OCI-LY7 (cell line): ENCODE results near the gene ANKRD7. TPM values are rescaled to one million over a fixed set of nuclear protein-coding genes. Genes with fewer than 3 reads are reported as not detected.

ENCODE experiments used
- Bru-seq: library from RNA; stranded (reverse); fragments of 400-500 nt; gene quantifications from one replicate; lab custom pipeline; 2021; lab: Mats Ljungman, UMichigan
- BruChase-seq, 2 experiments: library from RNA; stranded (reverse); fragments of 400-500 nt; gene quantifications; one replicate each; lab custom pipeline; 2021; lab: Mats Ljungman, UMichigan
- BruUV-seq: library from RNA; stranded (reverse); fragments of 400-500 nt; replicated peaks from 2 replicates; lab custom pipeline; 2021; lab: Mats Ljungman, UMichigan
- CTCF ChIA-PET: fragments of 300-600 bp; sonication (Branson Sonifier 250); formaldehyde crosslinking; loops from one replicate; lab custom pipeline; 2022; ENCODE audit warnings: antibody characterized with exemption; ENCODE audit not compliant: unreplicated experiment; lab: Charles Lee
- POLR2A ChIA-PET: fragments of 300-600 bp; sonication (Branson Sonifier 250); formaldehyde crosslinking; loops from one replicate; lab custom pipeline; 2022; ENCODE audit warnings: antibody characterized with exemption; lab: Charles Lee
- DNase-seq: peaks from one replicate; pipeline ENCODE4 v3.0.0-alpha.2; 2015; ENCODE audit warnings: low spot score
- H2AFZ ChIP-seq: fragments of 200-600 bp; sonication (generic), shearing (Covaris generic); 2 replicates; pipeline ENCODE4 v1.6.1; 2014; ENCODE audit warnings: mild to moderate bottlenecking, antibody characterized with exemption, low read length, moderate library complexity
- H3K27ac ChIP-seq: fragments of 200-600 bp; sonication (generic); 2 replicates; pipeline ENCODE4 v1.5.1; 2014; ENCODE audit warnings: mixed run types, low read depth, mild to moderate bottlenecking, moderate library complexity, low read length, inconsistent platforms; ENCODE audit not compliant: poor library complexity, severe bottlenecking
- H3K36me3 ChIP-seq: fragments of 200-600 bp; sonication (generic); 2 replicates; pipeline ENCODE4 v1.6.1; 2014; ENCODE audit warnings: mild to moderate bottlenecking, antibody characterized with exemption, low read length, moderate library complexity, mixed read lengths; ENCODE audit not compliant: insufficient read depth
- H3K4me1 ChIP-seq: fragments of 200-600 bp; sonication (generic); 2 replicates; pipeline ENCODE4 v1.5.1; 2014; ENCODE audit warnings: mild to moderate bottlenecking, low read length; ENCODE audit not compliant: insufficient read depth, poor library complexity, severe bottlenecking
- H3K4me2 ChIP-seq: fragments of 200-600 bp; sonication (generic); 2 replicates; pipeline ENCODE4 v1.6.1; 2014; ENCODE audit warnings: mild to moderate bottlenecking, low read length
- H3K4me3 ChIP-seq: fragments of 200-600 bp; sonication (generic); 2 replicates; pipeline ENCODE4 v1.5.1; 2014; ENCODE audit warnings: mild to moderate bottlenecking, low read depth, low read length; ENCODE audit not compliant: poor library complexity, severe bottlenecking
- H3K79me2 ChIP-seq: fragments of 200-600 bp; sonication (generic); 2 replicates; pipeline ENCODE4 v1.6.1; 2016; ENCODE audit warnings: low read depth, mild to moderate bottlenecking, low read length, moderate library complexity, mixed read lengths; ENCODE audit not compliant: insufficient read depth
- H3K9me2 ChIP-seq: fragments of 200-600 bp; sonication (generic); 2 replicates; pipeline ENCODE4 v1.6.1; 2016; ENCODE audit warnings: mild to moderate bottlenecking, low read length, mixed read lengths; ENCODE audit not compliant: insufficient read depth
- H3K9me3 ChIP-seq: fragments of 200-600 bp; sonication (generic); 2 replicates; pipeline ENCODE4 v1.6.1; 2014; ENCODE audit warnings: mild to moderate bottlenecking, mixed run types, low read length, mixed read lengths
- H4K20me1 ChIP-seq: fragments of 200-600 bp; sonication (generic); 2 replicates; pipeline ENCODE4 v1.6.1; 2014; ENCODE audit warnings: mild to moderate bottlenecking, antibody characterized with exemption, low read length, moderate library complexity, mixed read lengths; ENCODE audit not compliant: insufficient read depth
- CTCF ChIP-seq: fragments of 200-600 bp; sonication (generic); conservative IDR thresholded peaks from 2 replicates; pipeline ENCODE4 v1.5.1; 2014; ENCODE audit warnings: mild to moderate bottlenecking, antibody characterized with exemption, low read length, moderate library complexity, mixed read lengths
- EZH2phosphoT487 ChIP-seq: fragments of 200-600 bp; sonication (generic); IDR thresholded peaks from 2 replicates; pipeline ENCODE4 v1.6.1; 2018; ENCODE audit warnings: low read depth, borderline replicate concordance, mild to moderate bottlenecking, mixed run types, antibody characterized with exemption, low read length, moderate library complexity, mixed read lengths
- intact Hi-C: fragments of 100-400 bp; cut with micrococcal nuclease; formaldehyde crosslinking; loops from one replicate; pipeline ENCODE4 v1.10.0; 2022; ENCODE audit not compliant: unreplicated experiment
- long read RNA-seq: library from polyadenylated mRNA; stranded (forward); transcript quantifications from one replicate; pipeline ENCODE4 v2.0.0, GENCODE V29; 2022
- total RNA-seq, 2 experiments: library from RNA; depleted of rRNA in 1 of 2; stranded (reverse); fragments of >200 nt in 1 of 2; shearing (Covaris generic) in 1 of 2; gene quantifications; 2 replicates each; pipeline ENCODE4 v1.2.3, GENCODE V29; 2014 to 2022

ANKRD7 gene
- total RNA-seq (2014; rRNA removed; shearing (Covaris generic)) (0.38 and 0.77 TPM in 2 replicates), total RNA-seq (2022) (1.4 and 2.3 TPM in 2 replicates), Bru-seq, nascent RNA (percentile 27 among the genes with signal in this experiment), BruChase-seq, experiment 1, labeled RNA remaining after a 6-hour chase (percentile 33 among the genes with signal in this experiment), BruChase-seq, experiment 2, labeled RNA remaining after a 2-hour chase (percentile 30 among the genes with signal in this experiment)
- long read RNA-seq, partial matches to known transcripts: 0 of 2 reads
- long read RNA-seq, other reads (novel, unspliced or antisense): 2 of 2 reads

GRCh38 chr7:118224521-118224920 is at the start of gene ANKRD7:
Gene ANKRD7, plus strand, starts transcription at chr7:118224704. Its CDS starts 127 bp downstream, at chr7:118224831.
- DNase-seq: no peak
- Histone ChIP-seq H3K79me2 (no peaks in the 10 kb centered on the region), H3K27ac (no peak within 1 kb of the TSS), H3K4me2 (no peak within 1 kb of the TSS), H3K9me3 (no peaks in the 10 kb centered on the region), H3K9me2 (no peaks in the 10 kb centered on the region), H4K20me1 (no peaks in the 10 kb centered on the region), H3K4me3 (no peak within 1 kb of the TSS), H3K36me3 (no peaks in the 10 kb centered on the region), H3K4me1 (no peaks in the 10 kb centered on the region), H2AFZ (no peak within 1 kb of the TSS)
- TF ChIP-seq EZH2phosphoT487 (no peak), CTCF (no peak)
- ChIA-PET CTCF (no interaction called here), POLR2A (no interaction called here)
- BruUV-seq: no TSS peak
- intact Hi-C loops: no loop called here

GRCh38 chr7:118175740-118176139 is 48.8 kb upstream of the ANKRD7 start:
- ChIA-PET POLR2A (interaction anchor here (1.1 kb wide), 1 partner anchor 9 kb away, joined by 4 read pairs; no protein-coding TSS in a partner anchor), CTCF (no interaction called here)
- H2AFZ ChIP-seq: no peak overlapping the region
- H3K27ac ChIP-seq: no peak overlapping the region
- H3K79me2 ChIP-seq: no peaks in the 10 kb centered on the region
- no peaks in the 10 kb centered on the region for H3K9me3 ChIP-seq
- no peaks in the 10 kb centered on the region for H3K9me2 ChIP-seq
- H3K4me2 ChIP-seq: no peak overlapping the region
- no peak for TF ChIP-seq EZH2phosphoT487
- no peak for TF ChIP-seq CTCF
- no peak overlapping the region for H3K4me3 ChIP-seq
- intact Hi-C loops: no loop called here
- H4K20me1 ChIP-seq: no peaks in the 10 kb centered on the region
- peaks cover 32% of the 10 kb centered on the region for H3K4me1 ChIP-seq
- no peak for DNase-seq
- H3K36me3 ChIP-seq: no peaks in the 10 kb centered on the region
- no TSS peak for BruUV-seq

GRCh38 chr7:118179191-118179590 is 45.3 kb upstream of the ANKRD7 start:
- H3K4me2 ChIP-seq: peak overlapping the region; percentile 21
- peak overlapping the region; percentile 64 for H3K27ac ChIP-seq
- no peaks in the 10 kb centered on the region for H3K9me2 ChIP-seq
- H3K4me1 ChIP-seq: peaks cover 38% of the 10 kb centered on the region
- H3K4me3 ChIP-seq: no peak overlapping the region
- ChIA-PET POLR2A (interaction anchor here (0.7 kb wide), 1 partner anchor 12 kb away, joined by 3 read pairs; no protein-coding TSS in a partner anchor), CTCF (no interaction called here)
- intact Hi-C loops: no loop called here
- no peaks in the 10 kb centered on the region for H3K9me3 ChIP-seq
- H4K20me1 ChIP-seq: no peaks in the 10 kb centered on the region
- peak overlapping the region; percentile 46; the same call in 1 of the 2 replicates for H2AFZ ChIP-seq
- DNase-seq: peak; percentile 60
- H3K79me2 ChIP-seq: peaks cover 13% of the 10 kb centered on the region; the same call in 1 of the 2 replicates
- BruUV-seq: no TSS peak
- TF ChIP-seq EZH2phosphoT487 (no peak), CTCF (no peak)
- H3K36me3 ChIP-seq: no peaks in the 10 kb centered on the region
